Left forelimb (tissue), 1 donor: ENCODE data around the gene NDUFAF8.
"Not testable (repeated sequence)": the region's sequence is repeated elsewhere in the genome, so short reads cannot be mapped to it uniquely, and the experiment has no call there.

Experiments used
- DNase-seq: peaks from one replicate; pipeline ENCODE4 v3.0.0-alpha.2; 2018; ENCODE audit warnings: low spot score

The NDUFAF8 gene

DNA sequence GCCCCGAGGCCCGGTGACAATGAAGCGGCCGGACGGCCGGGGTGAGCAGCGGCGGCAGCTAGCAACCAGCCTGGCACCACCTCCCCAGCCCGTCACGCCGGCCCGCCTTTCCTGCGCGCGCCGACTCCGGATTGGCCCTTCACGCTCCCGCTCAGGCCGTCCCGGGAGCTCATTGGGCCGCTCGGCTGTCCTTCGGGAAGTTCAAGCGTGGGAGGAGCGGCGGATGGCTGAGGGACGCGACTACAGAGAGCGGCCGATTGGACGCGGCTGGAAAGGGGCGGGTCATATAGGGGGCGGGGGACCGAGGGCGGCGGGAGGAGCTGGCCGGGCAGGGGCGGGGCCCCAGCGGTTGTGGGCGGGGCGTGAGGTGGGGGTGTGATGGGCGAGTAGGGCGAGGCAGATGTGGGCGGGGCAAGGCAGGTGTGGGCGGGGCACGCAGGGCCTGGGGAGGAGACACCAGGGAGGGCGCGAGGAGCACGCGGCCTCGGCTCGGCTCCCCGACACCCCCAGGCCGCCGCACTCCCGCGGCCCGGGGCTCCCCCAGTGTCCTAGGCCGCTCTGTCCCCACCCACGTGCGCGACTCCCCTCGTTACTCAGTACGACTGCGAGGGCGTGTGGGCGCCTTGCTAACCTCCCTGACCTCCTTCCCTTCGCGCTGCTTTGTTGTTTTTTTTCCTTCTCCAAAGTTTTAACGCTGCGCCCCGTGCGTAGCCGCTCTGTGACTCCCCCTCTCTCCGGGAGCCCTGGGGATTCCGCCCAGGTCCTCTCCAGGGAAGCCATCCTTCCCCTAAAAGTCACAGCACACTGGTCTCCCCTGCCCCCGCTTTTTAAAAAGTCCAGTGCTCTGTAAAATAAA lies 16.0 kb upstream of the NDUFAF8 start, which contains the start of gene CEP131:
CEP131 (minus strand) TSS at position 60 of the 856 bp plus-strand sequence. CDS start 2,909 bp downstream, outside the sequence.
- DNase-seq = peak; percentile 98

DNA sequence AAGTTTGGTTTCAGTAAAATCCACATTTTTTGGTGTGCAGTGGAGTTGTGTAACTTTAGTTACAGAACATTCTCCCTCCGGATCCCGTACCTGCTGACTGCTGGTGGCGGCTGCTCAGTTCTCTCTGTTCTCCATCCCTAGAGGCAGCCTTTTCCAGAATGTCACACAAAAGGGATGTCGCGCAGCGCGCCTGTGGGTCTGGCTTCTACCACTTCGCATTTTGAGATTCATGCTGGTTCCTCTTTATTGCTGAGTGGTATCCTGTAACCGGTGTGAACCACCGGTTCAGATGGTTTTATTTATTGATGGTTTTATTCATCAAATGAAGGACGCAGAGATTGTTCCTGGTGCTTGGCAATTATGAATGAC lies 15.4 kb upstream of the NDUFAF8 start:
- DNase-seq = no peak

GRCh38 chr17:81227630-81228029 lies 11.5 kb upstream of the NDUFAF8 start:
- DNase-seq = not testable (repeated sequence)

DNA sequence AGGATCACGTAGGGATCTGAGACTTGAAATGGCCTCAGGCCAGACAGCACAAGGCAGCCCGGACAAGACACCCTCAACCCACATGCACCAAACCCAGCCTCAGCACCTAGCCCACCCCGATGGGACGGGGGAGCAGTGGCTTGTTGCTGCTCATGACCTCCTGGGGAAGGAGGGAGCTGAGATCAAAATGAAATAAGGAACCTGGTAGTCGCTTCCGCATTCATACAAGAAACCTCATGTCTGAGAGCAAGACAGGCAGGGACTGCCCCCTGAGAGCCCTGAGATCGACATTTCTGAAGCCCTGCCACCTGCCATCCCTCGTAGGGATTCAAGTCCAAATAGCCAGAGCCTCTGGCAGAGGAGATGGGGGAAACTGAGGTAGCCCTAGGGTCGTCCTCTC lies 10.7 kb upstream of the NDUFAF8 start:
- no peak for DNase-seq

DNA sequence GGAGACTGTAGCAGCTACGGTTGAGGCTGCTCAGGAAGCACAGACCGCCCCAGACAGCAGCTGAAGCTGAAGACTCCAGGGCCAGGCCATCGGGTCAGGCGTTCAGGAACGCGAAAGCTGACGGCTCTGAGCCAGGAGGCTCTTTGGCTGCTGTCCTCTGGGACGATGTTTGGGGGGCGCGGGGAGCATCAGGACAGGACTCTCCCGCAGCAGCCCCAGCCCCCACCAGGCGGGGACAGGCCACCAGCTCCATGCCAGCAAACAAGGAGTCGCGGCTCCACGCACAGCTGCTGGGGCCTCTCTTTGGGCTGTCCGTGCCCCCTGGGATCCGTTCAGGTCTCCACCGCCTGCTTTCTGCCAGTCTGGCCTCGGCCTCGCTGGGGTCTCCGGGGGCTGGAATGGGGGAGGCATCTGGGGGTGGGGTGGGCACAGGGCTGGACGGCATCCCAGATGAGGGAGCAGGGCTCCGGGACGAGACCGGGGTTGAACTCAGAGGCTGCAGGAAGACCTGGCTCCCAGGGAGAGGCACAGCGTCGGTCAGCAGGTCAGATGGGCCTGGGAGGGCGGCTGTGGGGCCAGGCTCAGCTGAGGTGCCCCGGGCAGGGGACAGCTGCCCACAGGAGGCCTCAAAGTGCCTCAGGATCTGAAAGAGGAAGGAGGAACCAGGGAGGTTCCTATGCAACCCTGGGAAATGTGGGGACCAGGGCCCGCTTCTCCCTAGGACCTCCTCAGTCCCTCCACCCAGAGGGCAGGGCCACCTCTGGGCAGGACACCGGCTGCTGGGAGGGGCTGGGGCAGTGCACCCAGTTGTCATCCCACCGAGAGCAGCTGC lies 10.1 kb upstream of the NDUFAF8 start:
- DNase-seq = no peak

GRCh38 chr17:81229666-81229920 lies 9.5 kb upstream of the NDUFAF8 start:
- no peak for DNase-seq

GRCh38 chr17:81230043-81230820 lies 8.9 kb upstream of the NDUFAF8 start:
- DNase-seq = no peak

DNA sequence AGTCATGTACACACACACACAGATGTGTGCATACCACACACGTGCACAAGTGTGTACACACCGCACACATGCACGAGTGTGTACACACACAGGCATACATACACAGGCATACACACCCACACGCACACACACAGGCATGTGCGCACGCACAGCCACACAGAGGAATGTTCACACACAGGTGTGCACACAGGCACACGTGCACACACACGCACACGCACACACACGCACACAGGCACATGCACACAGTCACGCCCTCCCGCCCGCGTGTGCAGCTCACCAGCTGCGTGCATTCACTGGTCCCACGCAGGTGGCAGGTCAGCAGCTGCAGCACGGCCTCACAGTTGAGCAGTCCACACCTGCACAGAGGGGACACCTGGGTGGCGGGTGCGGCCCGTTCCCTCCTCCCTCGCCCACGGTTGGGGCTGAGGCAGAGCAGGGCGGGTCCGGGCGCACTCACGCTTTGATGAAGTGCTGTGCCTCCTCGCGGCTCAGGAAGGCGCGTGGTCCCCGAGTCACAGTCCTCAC lies 7.9 kb upstream of the NDUFAF8 start:
- no peak for DNase-seq

DNA sequence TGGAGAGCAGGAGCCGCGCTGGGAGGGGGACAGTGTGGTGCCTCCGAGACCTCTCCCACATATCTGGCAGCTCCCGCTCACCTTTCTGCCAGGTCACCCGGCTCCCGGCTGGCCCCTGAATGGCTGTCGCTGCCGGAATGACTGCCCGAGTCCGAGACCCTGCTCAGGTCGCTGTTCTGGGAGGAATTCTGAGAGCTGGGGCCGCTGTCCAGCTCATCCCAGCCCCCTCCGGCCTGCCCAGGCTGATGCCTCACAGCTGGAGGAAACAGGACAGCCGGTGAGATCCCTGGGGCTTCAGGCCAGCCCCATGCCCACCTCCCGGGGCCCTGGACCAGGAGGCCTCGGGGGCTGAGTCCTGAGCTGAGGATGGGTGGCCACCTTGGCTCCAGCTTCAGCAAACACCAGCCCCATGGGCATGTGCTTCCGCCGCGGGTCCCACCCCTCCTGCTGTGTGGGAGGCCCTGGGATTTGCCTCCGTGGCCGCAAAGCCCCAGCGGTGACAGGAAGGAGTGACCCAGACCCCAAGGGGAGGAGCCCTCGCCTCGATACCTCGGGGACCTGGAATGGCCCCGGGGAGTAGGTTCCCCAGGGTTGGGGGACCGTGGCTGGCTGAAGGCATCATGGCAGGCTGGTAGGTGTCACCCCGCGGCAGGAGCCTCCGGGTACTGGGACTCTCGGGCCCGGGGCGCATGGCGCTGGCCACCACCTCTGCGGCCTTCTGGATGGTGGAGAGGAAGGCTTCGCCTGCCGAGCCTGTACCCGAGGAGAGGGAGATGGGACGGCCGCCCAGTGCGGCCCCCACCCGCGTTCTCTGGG lies 7.1 kb upstream of the NDUFAF8 start:
- no peak for DNase-seq

GRCh38 chr17:81232616-81233241 lies 6.4 kb upstream of the NDUFAF8 start:
- no peak for DNase-seq

DNA sequence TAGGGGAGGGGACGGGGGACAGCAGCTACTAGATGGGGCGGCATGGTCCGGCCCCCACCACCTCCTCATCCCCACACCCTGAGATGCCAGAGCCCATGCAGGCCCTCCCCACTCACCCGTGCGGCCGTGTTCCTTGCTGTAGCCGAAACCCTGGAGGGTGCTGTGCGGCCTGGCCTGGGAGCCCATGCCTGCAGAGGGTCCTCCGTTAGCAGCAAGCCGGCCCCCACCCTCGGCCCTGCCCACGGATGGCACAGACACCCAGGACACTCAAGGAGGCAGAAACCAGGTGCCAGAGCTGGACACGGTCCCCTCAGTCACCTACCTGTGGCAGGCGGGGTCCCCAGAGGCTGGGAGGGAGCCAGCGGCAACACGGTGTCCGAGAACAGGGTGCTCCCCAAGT lies 5.8 kb upstream of the NDUFAF8 start:
- DNase-seq = no peak

DNA sequence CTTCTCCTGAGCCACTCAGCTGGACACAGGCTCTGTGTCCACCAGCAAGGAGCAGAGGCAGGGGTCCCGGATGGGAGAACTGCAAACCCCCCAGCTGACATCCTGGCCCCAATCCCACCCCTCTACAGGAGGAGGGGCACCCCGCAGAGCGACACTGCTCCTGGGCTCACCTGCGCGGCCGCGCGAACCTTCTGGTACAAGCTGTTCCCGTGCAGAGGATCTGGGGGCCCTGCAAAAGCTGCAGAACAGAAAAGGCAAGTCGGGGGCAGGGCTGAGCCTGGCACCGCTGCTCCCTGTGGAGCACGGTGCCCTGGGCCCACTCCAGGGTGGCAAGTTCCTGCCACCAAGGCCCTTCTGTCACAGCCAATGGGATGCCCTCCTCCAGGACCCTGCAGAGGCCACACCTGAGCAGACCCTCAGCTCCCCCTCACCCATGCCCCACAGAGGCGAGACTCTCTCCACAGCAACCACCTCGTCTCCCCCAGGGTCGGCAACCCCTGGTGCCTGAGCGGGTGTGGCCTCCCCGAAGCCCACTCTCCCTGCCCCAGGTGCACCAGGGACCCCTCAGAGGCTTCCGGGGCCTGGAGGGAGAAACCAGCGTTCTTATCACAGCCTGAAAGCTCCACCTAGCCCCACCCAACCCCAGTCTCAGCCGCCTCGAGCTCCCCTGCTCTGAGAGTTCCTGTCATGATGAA lies 5.2 kb upstream of the NDUFAF8 start:
- no peak for DNase-seq

DNA sequence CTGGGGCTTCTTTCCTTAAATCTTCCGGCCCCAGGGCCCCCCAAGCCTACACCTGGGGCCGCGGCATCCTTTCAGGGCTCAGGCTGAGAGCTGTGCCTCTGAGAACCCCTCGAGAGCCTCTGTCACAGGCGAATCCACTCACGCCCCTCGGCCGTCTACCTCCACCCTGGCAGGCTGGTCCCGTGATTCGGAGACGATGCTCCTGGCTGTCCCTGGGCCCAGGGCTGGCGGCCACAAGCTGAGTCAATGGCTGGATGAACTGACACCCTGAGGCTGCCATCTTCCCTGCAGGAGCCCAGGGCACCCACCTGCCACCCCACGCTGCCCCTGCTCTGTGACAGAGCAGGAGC lies 4.6 kb upstream of the NDUFAF8 start:
- no peak for DNase-seq

DNA sequence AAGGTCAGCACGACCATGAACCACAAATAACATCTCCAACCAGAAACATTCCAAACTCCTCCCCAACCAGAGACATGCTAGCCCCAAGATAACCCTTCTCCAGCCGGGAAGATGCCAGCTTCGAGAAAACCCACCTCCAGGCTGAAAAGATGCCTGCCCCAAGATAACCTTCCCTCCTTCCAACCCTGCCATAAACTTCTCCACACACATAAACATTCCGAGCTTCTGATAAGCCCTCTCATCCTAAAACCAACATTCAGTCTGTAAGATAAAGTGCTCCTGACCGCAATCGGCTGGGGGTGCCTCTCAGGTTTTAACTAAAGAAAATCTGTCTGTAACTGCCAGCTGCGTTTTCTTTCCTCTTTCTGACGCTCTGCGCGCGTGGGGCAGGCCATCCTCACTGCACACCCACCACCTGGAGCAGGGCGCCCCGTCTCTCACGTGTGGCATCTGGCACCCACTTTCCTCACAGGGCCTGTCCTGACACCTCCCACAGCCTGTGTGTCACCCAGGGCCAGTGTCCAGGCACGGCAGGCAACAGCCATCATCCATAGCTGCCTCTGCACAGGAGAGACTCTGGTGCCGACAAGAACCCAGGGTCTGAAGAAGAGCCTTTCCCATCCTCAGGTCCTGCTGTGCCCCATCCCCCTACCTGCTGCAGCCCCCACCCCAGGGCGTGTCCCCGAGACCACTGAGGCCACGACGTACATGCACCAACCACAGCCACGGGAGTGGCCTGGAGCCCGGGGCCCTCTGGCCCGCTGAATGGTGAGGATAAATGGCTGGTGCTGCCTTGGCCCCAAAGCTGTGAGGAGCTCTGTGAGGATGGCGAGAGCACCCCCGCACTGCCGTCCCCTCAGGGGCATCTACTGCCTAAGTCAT lies 3.9 kb upstream of the NDUFAF8 start:
- no peak for DNase-seq

DNA sequence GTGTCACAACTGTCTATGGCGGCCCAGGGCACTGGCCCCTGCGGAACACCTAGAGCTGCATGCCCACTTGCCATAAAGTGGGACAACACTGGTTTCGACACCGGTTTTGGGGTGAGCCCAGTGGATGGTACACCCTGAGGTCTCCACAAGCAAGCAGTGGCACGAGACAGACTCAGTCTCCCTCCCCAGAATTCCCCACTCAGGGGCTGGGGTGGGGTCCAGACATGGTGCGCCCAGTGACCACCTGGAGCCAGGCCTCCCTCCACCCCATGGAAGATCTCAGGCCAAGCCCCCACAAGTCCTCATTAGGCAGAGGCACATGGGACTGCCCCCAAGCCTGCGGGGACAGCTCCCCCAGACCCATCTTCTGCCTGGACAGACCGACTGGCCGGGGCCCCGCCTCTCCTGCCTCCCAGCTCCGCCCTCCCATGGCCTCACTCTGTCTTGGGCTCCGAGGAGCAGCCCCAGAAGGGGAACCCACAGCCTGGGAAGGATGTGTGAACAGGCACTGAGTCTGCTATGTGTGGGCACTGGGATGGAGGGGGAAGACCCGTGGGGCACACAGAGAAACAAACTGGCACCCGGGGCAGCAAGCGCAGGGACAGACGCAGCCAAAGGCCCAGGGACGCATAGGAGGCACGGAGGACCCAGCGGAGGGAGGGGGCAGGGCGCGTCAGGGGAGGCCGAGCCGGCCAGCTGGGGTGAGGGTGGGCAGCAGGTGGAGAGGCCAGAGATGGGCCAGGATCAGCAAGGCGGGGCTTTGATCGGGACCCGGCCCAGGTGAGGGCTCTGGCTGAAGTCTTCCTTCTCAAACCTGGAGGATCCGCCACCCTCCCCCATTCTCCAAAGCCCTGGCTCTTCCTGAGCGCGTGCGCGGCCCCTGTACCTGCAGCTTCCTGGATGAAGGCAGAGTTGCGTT lies 3.0 kb upstream of the NDUFAF8 start:
- no peak for DNase-seq

DNA sequence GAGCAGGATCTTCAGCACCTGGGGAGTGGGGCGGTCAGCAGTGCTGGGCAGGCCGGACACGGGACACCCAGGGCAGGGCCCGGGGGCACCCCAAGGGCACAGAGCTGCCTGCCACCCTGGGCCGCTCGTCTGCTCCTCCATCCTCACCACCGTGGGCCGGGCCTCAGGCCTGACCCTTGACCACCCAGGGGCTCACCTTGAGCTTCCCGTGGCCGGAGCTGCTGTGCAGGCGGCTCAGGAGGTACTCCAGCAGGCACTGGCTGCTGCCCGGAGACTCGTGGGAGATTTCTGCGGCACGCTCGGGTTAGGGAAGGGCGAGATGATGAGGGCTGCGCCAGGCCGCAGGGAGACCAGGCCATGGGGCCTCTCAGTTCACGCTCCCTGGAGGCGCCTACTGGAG lies 2.3 kb upstream of the NDUFAF8 start:
- no peak for DNase-seq

DNA sequence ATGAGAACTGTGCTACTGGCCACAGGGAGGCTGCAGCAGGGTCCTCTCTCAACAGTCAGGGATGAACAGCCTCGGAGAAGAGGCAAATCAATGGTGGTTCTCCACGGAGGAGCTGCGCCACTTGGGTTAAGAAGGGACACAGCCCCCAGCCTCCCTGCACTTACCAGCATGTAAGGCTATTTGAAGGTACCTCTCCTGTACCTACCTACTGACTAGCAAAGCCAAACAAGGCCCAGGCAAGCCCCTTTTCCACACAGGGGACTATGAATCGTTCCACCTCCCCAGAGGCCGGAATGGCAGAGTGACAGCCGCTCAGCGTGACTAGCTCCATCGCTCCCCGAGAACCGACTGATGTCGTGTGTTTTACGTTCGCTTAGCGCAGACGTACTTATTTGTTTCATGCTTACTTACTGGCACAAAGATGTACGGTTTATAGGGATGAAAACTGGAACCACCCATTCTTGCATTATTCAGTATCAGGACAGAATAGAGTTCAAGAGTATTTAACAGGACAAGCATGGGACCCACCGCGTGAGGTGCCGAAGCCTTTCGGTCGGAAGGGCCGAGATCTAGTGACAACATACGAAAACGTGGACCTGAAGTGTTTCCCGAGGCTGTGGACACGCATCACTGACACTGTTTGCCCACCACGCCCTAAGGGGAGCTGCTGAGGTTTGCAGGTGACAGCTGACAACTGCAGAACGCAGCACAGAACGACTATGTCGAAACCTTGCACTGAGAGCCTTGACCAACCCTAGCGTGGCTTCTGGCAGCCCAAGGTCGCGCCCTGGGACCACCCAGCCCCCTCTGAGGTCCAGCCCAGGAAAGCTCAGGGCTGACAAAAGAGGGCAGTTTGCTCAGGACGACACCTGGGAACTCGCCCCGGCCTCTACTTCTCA lies 1.3 kb upstream of the NDUFAF8 start:
- DNase-seq = no peak

DNA sequence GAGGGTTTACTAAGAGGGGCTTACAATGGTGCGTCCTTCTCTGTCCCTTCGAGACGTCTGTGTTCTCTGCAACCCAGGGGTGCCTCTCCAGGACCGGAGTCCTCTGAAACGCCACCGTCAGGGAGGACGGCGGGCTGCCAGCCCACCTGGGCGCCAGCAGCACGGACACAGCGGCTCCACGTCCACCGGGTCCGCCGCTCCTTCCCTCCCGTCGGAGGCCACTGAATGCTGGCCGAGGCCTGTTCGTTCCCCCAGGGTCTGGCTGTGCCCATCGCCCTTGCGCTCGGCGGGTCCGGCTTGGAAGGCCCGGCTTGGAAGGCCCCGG lies 666 bp upstream of the NDUFAF8 start:
- no peak for DNase-seq
